EL (cell line): ENCODE measurements around the gene MAGI2.
"Not testable (repeated sequence)": the region's sequence is repeated elsewhere in the genome, so short reads cannot be mapped to it uniquely, and the experiment has no call there.

Source experiments
- DNase-seq: peaks from one replicate; pipeline ENCODE4 v3.0.0-alpha.2; 2016

Gene MAGI2

DNA sequence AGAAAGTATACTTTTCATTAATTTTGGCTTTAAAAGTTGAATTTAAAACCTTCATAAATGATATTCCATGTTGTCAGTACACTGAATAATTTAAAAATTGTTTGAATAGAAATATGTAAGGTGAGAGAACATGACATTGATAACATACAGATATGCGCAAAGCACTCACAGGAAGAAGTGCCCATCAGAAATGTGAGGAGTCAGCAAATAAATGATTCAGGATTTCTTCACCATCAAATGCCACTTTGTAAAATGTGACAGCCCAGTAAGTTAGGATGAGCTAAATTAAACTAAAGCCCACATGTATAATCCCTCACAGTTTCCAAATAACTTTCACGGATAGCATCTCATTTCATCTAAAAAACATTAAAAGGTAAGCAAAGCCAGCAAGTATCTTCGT lies 417.6 kb downstream of the MAGI2 start:
- DNase-seq: no peak

DNA sequence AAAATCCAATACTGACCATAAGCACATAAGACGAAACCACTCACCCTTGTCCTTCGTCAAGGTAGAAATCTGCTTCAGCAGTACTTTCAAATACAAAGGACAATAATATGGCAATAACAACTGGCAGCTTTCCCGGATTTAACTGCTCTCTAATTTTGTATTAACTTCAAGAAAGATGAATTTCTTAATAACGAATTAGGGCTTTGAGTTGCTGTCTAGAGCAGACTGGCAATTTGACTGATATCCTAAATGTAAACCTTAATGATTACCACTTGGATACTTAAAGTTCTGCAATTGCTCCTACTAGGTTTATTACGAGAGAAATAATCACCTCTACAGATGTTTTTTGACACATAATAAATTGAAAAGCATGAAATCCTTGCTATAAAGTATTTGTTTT lies 418.7 kb downstream of the MAGI2 start:
- DNase-seq: no peak

DNA sequence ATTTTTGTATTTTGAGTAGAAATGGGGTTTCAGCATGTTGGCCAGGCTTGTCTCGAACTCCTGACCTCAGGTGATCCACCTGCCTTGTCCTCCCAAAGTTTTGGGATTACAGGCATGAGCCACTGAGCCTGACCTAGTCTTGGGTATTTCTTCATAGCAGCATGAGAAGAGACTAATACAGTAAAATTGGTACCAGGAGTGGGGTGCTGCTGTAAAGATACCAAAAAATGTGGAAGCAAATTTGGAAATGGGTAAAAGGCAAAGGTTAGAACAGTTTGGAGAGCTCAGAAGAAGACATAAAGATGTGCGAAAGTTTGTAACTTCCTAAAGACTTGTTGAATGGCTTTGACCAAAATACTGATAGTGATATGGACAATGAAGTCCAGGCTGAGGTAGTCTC lies 433.8 kb downstream of the MAGI2 start:
- DNase-seq: not testable (repeated sequence)

DNA sequence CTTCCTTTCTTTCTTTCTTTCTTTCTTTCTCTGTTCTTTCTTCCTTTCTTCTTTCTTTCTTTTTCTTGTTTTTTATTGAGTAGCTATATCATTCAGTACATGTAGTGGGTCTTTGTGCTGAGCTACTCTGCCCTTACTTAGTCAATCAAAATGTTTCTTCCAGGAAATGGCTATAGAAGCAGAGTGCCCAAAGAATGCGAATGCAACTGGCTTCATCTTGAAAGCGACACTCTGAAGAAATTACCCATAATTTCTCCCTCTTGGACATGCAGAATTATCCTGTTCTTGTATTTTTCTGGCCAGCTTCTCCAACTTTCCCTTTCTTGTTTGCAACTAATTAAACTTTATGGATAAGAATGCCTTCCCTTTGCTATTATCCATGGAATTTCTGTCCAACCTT lies 441.5 kb downstream of the MAGI2 start:
- DNase-seq: no peak

DNA sequence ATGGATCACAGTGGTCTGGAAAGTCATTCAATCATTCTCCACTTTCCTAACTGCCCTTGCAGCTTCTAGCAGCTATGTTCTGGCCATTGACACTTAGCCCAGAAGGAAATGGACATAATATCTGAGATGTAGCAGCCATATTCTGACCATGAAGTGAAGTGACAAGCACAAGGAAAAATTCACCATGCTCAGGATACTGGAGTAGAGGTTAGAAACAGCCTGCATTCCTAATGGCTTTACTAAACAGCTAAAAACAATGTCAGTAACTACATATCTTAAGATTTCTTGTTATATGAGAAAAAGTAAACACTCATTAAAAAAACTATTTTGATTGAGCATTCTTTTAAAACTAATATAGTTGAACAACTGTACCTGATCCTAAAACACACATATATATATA lies 443.8 kb downstream of the MAGI2 start:
- no peak for DNase-seq

DNA sequence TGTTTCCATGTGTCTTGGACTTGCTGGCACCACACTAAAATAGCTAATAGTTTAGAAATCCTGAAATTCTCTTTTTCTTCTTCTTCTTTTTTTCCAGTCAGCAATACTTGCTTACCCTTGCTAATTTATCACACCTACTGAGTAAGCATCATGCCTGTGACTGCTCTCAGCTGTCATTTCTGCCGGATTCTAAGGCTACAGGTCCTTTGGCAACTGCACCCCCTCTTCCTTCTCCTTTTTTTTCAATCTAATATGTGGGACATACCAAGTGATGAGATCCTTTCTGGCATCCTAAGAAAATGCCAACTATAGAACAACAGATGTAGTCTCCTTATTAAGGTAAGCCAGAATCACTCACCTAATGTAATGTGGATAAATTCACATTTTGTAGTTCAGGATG lies 444.7 kb downstream of the MAGI2 start:
- no peak for DNase-seq

DNA sequence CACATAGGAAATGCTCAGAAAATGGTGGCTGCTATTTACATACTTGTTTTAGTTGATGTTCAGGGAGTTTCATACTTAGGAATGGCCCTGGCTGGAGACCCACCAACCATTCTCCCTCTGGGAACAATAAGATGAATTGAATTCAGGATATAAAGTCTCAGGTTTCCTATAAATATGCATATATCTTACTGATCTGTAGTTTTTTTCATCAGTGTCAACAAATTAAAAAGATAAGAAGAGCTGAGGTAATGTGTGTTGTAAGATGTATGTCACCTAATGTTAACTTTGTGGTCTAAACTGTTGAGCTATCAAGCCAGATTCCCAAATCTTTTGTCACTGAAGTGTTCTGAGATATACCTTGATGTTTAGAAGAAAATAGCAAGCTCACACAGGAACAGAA lies 457.5 kb downstream of the MAGI2 start:
- no peak for DNase-seq

DNA sequence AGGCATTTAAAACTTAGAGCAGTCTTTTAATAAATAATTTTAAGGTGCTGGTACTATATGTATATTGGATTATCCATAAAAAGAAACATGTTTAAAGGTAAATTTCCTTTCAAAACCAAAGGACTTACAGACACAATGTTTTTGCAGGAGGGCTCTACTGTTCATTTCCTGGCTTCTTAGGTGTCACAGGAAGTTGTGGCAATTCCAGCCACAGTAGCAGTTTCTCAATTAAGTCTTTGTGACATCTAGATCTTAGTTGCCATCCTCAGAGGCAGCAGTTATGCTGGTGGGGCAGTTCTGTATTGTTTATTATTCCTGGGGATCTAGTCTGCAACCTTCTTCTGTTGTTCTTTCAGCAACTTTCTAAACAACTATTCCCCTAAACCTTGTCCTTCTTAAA lies 460.1 kb downstream of the MAGI2 start:
- DNase-seq: no peak

DNA sequence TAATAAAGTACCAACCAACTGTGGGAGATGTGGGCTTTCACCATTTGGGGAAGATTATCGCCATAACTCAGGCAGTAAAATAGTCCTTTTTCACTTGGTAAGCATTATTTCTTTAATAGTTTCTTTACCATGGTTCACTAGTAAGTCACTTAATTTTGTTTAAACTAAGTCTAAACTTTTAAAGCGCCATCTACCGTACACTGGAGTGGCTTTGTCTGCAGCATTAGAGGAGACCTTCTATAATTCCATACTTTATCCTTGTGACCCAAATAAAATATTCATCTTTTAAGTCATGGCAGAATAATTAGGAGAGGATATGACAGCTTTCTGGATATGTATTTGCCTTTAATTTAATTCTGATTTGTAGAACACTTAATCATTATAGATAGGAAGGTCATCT lies 468.0 kb downstream of the MAGI2 start:
- DNase-seq: no peak

DNA sequence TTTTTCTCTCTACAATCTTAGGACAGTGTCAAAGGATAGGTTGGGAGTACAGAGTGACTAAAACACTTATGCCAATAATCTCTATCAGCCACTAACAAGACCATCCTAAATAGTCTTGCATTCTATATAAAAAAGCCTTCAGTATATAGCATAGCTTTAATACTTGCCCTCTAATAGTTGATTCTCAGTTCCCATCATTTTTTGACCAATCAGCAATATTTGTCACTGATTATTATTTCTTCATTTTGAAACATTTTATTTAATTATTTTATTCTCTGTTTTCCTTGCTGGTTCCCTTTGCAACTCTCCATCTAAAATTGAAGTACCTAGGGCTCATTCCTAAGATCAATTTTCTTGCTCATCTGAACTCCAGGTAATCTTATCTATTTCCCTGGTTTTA lies 470.0 kb downstream of the MAGI2 start:
- DNase-seq: no peak

DNA sequence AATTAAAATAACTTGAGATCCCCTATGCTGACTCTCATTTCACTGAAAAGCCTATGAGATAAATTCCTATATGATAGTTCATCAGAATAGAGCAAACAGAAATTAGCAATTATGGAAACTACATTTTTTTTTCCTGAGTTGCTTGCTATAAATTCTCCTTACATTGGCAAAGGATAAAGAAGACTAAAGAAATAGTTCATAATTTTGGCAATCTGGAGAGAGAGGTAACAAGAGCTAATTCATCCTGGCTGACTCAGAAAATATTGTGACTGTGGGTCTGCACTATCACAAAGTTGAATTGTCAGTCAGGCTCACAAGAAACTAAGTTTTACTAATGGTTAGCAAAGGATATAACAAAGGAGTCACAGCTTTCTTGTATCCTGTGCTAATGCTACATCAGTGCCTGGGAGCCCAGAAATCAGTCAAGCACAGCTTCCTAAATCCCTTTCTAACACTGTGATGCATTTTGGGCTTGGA lies 483.0 kb downstream of the MAGI2 start:
- DNase-seq: peak; percentile 54

DNA sequence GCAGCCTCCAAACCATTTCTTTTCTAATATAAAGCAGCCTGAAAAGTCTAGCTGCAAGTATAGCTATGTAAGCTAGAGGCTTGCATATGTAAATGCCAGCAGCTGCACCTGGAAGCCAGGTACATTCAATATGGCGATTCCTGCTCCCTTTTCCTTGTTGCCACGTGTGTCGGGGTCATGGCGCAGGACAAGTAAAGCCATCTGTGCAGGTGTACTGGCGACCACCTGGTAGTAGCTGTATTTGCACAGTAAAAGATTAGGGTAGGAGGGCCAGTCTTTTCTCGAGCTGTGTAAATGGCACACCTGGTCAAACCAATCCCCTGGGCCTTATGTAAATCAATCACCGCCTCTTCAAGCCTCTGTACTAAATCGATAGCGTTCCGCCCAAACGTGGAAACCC lies 484.5 kb downstream of the MAGI2 start:
- no peak for DNase-seq

DNA sequence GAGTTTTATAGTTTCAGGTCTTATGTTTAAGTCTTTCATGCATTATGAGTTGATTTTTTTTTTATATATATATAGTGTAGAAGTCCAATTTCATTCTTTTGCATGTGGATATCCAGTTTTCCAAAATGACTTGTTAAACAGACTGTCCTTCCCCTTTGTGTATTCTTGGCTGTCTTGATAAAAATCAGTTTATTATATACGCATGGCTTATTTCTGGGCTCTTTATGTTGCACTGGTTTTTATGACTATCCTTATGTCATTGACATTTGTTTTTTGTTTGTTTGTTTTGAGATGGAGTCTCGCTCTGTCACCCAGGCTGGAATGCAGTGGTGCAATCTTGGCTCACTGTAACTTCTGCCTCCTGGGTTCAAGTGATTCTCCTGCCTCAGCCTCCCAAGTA lies 485.9 kb downstream of the MAGI2 start:
- not testable (repeated sequence) for DNase-seq

DNA sequence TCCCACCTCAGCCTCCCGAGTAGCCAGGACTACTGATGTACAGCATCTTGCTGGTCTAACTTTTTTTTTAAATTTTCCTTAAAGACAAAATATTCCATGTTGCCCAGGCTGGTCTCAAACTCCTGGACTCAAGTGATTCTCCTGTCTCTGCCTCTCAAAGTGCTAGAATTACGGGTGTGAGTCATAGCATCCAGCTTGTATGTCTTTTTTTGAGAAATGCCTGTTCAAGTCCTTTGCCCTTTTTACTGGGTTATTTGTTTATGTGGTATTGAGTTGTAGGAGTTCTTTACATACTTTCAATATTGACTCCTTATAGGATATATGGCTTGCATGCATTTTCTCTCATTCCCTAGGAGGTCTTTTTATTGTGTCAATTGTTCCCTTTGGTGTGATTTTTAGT lies 486.4 kb downstream of the MAGI2 start:
- DNase-seq: peak; percentile 52

DNA sequence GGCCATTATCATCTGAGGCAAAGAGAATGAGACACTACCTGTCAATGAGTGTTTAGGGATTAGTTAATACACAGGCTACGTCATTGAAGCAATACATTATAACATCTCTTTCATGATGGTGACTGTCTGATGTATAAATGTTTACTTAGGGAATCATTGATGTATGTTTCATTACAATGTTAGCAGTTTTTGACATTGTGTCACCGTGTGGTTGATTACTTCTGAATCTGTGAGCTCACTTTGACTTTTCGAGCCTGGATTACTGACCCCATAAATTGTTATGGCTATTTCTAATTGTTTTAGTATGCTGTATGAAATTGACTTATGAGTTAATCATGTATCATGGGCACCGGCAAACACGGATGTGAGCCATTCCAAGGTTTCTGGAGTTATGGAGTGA lies 494.0 kb downstream of the MAGI2 start:
- peak; percentile 75 for DNase-seq

DNA sequence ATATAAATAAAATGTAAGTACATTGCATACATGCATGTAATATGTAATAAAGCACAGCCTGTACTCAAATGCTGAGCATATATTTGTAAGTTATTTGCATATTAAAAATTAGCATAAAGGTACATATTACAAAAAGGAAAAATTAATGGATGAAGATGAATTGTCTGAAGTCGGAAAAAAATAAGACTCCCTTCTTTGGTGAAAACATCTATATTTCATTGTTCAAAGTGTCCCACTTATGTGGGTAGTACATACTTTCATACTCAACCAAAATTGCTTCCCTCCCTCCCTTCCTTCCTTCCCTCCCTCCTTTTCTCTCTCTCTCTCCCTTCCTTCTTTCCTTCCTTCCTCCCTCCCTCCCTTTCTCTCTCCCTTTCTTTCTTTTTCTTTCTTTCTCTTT lies 498.1 kb downstream of the MAGI2 start:
- DNase-seq: no peak

DNA sequence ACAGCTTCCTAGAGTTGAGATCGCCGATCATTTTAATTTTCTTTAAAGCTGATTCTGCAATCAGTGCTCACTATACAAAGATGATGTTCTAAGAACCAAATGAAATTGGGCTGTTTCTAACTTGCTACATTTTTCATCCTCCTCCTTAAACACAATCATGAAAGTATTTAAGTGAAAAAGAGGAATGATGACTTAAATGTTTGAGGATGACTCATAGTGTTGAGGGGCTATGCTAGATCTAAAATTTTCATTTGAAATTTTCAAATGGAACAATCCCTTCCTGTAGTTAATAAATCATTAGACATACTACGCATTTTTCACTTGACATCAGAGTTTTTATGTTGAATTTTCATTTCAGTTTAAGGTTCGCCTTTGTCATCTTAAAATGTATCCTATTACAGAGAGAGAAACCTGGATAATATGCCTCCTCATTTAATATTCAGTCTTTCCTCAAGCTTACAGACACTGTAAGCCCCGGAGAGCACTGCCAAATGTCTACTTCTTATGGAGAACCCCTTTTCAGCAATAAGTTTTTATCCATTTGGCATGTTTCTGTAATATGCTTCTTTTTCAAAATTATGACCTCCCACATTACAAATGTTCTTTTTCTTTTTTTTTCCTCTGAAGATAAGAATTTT lies 499.6 kb downstream of the MAGI2 start:
- DNase-seq: peak; percentile 53

DNA sequence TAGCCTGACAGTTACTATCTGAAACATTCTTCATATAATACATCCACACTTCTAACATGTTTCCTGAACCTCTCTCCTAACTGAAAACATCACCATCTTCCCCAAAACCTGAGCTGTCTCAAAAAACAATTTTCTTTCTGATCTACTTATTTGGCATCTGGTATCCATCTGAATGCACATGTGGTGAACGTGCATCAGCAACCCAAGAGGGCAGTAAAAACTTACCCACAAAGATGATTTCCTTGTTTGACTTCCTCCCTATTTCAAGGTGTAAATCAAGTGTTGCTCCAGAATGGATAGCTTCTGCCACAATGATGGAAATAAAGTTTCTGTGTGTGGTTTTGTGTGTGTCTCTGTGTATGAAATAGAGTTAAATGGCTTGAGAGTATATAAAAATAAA lies 500.4 kb downstream of the MAGI2 start:
- peak; percentile 47 for DNase-seq

DNA sequence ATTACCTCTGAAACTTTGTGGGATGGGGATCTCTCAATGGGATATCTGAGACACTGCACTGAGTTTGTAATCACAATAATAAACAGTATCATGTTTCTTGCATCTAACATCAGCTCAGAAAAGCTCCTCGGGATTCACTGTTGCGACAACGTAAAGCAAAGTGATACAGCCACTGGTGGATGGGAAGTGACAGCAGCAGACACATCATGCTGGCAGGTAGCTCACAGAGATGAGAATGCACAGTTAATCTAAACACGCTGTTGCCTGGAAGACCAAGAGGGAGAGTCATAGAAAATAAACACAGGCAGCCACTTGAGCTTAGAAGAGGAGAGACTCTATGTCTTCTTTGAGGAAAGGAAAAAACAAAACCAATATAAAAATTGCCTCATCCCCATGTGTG lies 513.8 kb downstream of the MAGI2 start:
- no peak for DNase-seq

DNA sequence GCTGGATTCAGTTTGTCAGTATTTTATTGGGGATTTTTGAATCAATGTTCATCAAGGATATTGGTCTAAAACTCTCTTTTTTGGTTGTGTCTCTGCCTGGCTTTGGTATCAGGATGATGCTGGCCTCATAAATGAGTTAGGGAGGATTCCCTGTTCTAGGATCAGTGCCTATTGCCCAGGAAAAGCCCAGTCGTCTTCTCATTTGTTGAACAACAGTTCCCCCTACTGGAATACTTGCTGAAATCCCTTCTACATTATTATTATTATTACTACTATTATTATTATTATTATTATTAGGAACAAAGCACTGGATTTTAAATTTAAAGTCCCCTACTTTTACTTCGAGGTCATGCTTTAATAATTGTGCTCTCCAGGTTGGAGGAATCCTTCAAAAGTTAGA lies 528.9 kb downstream of the MAGI2 start:
- DNase-seq: peak; percentile 38

DNA sequence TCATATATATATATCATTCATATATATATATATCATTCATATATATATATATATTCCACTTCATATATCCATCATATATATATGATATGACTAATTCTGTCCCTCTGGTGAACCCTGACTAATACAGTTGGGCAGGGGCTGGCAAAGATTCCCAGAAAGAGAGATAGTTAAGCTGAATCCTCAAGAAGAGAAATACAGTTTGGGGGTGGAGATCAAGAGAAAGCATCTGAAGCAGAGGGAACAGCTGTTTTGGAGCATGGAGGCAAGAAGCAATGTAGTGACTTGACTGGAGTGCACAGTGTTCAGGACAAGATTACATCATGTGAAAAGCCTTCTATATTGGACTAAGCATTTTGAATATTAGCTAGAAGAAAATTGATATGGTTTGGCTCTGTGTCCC lies 540.7 kb downstream of the MAGI2 start:
- DNase-seq: peak; percentile 30

DNA sequence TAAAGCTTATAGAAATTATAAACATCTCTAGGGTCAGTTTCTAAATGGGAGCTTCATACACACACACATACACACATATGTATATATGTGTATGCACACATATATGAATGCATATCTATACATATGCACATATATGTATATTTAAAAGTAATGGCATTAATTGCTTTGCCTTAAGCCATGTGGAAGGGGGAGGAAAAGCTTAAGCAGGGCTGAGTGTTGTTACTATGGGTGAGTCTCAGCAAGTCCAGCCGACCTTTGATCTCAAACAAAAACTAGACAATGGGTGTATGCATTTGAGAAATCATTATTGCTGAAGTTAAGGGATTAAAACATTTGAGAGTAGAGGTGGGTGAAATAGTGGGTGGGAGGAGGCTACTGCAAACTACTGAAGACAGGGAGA lies 546.7 kb downstream of the MAGI2 start:
- DNase-seq: no peak

DNA sequence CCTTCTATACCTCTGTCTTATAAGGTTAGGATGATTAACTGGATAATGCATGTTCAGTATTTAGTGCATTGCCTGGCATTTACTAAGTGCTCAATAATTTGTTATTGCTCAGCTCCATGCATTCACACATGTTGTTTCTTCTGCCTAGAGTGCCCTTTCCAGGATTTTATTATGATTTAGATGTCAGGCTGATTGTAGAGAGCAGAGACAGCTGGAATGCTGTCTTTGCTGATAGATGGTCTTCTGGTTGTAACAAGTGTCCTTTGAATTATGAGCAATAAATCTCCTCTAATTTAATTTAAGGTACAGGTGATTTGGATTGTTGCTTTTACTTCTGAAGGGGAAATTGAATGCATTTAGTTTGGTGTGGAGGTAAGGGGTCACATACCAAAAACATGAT lies 548.0 kb downstream of the MAGI2 start:
- DNase-seq: no peak

DNA sequence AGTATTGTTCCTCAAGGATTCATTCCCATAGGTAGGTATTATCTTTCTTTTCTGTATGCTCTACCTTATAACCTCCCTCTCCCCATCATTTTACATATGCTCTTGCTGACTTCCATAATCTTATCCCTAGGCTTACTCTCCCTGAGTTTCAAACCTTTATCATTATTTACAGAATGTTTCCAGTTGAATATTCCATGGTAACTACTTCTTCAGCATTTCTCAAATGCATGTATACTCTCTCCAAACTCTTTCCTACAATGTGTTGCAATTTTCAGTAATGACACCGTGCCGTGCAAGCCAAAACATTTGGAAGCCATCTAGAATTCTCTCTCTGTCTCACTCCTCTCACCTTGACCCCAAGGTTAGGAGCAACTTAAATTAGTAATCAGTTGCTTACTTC lies 548.5 kb downstream of the MAGI2 start:
- DNase-seq: no peak

DNA sequence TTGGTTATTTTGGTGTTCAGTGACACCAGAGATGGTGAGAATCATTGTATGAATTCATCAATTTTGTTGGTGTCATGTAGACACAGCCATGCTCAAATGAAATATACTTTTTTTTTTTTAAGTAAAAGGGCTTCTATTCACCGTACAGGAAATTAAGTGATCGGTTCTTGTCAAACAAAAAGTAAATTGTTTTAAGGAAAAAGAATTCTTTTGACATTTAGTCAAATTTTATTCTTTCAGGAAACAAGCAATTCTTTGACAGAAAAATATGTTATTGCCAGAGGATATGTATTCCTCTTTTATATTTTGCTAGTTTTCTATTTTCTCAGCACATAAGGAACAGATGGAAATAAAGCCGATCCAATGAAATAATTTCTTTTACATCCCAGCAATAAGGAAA lies 551.9 kb downstream of the MAGI2 start:
- no peak for DNase-seq

DNA sequence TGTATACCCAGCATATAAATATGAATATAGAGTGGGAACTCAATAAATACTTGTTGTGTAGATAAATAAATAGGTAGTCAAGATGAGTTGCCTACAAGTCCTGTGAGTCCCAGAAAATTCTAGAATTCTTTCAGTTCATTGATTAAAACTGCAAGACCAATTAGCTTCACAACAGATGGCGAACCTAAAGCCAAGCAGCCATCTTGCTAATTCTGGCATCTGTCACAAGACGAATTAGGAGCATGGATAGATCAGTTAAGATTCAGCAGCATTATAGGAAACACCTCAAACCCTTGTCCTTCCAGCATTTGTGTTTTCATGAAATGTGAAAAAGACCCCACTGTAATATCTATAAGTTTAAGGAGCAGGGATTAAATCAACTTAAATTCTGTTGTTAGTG lies 552.7 kb downstream of the MAGI2 start:
- no peak for DNase-seq
